A549 (cell line): Measurements from ENCODE around the gene HIVEP1. TPM values are rescaled to one million over a fixed set of nuclear protein-coding genes. Genes with fewer than 3 reads are reported as not detected.

Experiments used
- ATAC-seq, 2 experiments: fragments of 200-7000 bp in 1 of 2; fragments of >200 bp in 1 of 2; cut with Nextera tagmentation in 1 of 2; cut with Tn5 transposase in 1 of 2; 3 replicates each; pipeline versions ENCODE4 v1.8.0 to v1.9.1; 2018 to 2020; ENCODE audit warnings: mild to moderate bottlenecking in 1 of 2, moderate library complexity in 1 of 2
- CTCF ChIA-PET: fragments of 300-600 bp; sonication (Branson Sonifier 250); formaldehyde crosslinking; extraction: SDS; loops from one replicate; lab custom pipeline; 2021; ENCODE audit warnings: antibody characterized with exemption, inconsistent platforms; lab: Yijun Ruan, JAX
- POLR2A ChIA-PET: fragments of 350-600 bp; formaldehyde crosslinking; extraction: SDS; loops from one replicate; lab custom pipeline; 2021; ENCODE audit warnings: antibody characterized with exemption, inconsistent platforms; lab: Yijun Ruan, JAX
- DNase-seq, 2 experiments: peaks; one replicate each; pipeline versions ENCODE4 v3.0.0 to v3.0.0-alpha.2; 2011 to 2016; ENCODE audit warnings: low read depth in 1 of 2, low spot score in 1 of 2
- FAIRE-seq: peaks from 2 replicates; lab custom pipeline; 2011; peaks lifted over from hg19 to GRCh38; lab: Jason Lieb, UNC
- H3K27ac ChIP-seq, 2 experiments: fragments of >200 bp; sonication (Bioruptor Twin); formaldehyde crosslinking; 3 replicates each; pipeline ENCODE4 v1.5.1; 2016 to 2017
- H3K4me1 ChIP-seq: fragments of >200 bp; sonication (Bioruptor Twin); formaldehyde crosslinking; 3 replicates; pipeline ENCODE4 v1.6.1; 2016
- H3K4me2 ChIP-seq: fragments of >200 bp; sonication (Bioruptor Twin); formaldehyde crosslinking; 3 replicates; pipeline ENCODE4 v1.6.1; 2016
- H3K4me3 ChIP-seq: fragments of >200 bp; sonication (Bioruptor Twin); formaldehyde crosslinking; 3 replicates; pipeline ENCODE4 v1.5.1; 2016
- H3K9me3 ChIP-seq: fragments of >200 bp; sonication (Bioruptor Twin); formaldehyde crosslinking; 3 replicates; pipeline ENCODE4 v1.6.1; 2016
- BCL3 ChIP-seq: fragments of >200 bp; sonication (Bioruptor Twin); formaldehyde crosslinking; IDR thresholded peaks from 3 replicates; pipeline ENCODE4 v1.6.1; 2016
- CBX8 ChIP-seq: fragments of 200-600 bp; sonication (generic); IDR thresholded peaks from 2 replicates; pipeline ENCODE4 v1.6.1; 2016
- CTCF ChIP-seq: fragments of >200 bp; sonication (Bioruptor Twin); formaldehyde crosslinking; IDR thresholded peaks from 3 replicates; pipeline ENCODE4 v1.5.1; 2016
- FOSB ChIP-seq: fragments of 250-450 bp; sonication (Bioruptor Pico); IDR thresholded peaks from 2 replicates; pipeline ENCODE4 v1.5.0; 2020; ENCODE audit warnings: mild to moderate bottlenecking, moderate library complexity
- FOSL2 ChIP-seq, 2 experiments: fragments of 450-650 bp in 1 of 2; fragments of >200 bp in 1 of 2; sonication (Bioruptor Twin) in 1 of 2; formaldehyde crosslinking; IDR thresholded peaks; 2 replicates each; pipeline versions ENCODE4 v1.5.0 to v1.6.1; 2016 to 2020; ENCODE audit warnings: mild to moderate bottlenecking in 1 of 2, moderate library complexity in 1 of 2
- FOXS1 ChIP-seq: fragments of 250-450 bp; sonication (Bioruptor Pico); IDR thresholded peaks from 2 replicates; pipeline ENCODE4 v1.5.0; 2020; ENCODE audit warnings: mild to moderate bottlenecking, moderate library complexity
- HEYL ChIP-seq: fragments of 250-450 bp; sonication (Bioruptor Pico); IDR thresholded peaks from 2 replicates; pipeline ENCODE4 v1.8.0; 2021; ENCODE audit warnings: mild to moderate bottlenecking, moderate library complexity
- JUNB ChIP-seq: fragments of >200 bp; sonication (Bioruptor Twin); formaldehyde crosslinking; IDR thresholded peaks from 2 replicates; pipeline ENCODE4 v1.6.1; 2016
- KDM1A ChIP-seq: fragments of 200-600 bp; sonication (generic); IDR thresholded peaks from 2 replicates; pipeline ENCODE4 v1.6.1; 2016; ENCODE audit warnings: low read depth, mild to moderate bottlenecking
- NFE2L2 ChIP-seq: fragments of 150-350 bp; conservative IDR thresholded peaks from 2 replicates; pipeline ENCODE4 v1.6.1; 2014; ENCODE audit warnings: low read length
- POLR2A ChIP-seq: IDR thresholded peaks from 2 replicates; pipeline ENCODE4 v1.6.1; 2012; ENCODE audit warnings: mild to moderate bottlenecking, low read length
- RARB ChIP-seq: fragments of 250-450 bp; sonication (Bioruptor Pico); IDR thresholded peaks from 2 replicates; pipeline ENCODE4 v1.8.0; 2021; ENCODE audit warnings: mild to moderate bottlenecking, moderate library complexity
- RFX5 ChIP-seq: fragments of 450-650 bp; IDR thresholded peaks from 2 replicates; pipeline ENCODE4 v1.7.1; 2014; ENCODE audit warnings: antibody characterized with exemption, mild to moderate bottlenecking, moderate library complexity
- TFCP2L1 ChIP-seq: fragments of 250-450 bp; sonication (Bioruptor Pico); IDR thresholded peaks from 2 replicates; pipeline ENCODE4 v1.5.0; 2021; ENCODE audit warnings: mild to moderate bottlenecking
- TP53 ChIP-seq: fragments of 250-450 bp; sonication (Bioruptor Pico); IDR thresholded peaks from 2 replicates; pipeline ENCODE4 v1.5.0; 2021; ENCODE audit warnings: mild to moderate bottlenecking, moderate library complexity
- ZFP36 ChIP-seq: fragments of 450-650 bp; IDR thresholded peaks from 2 replicates; pipeline ENCODE4 v1.6.1; 2014; ENCODE audit warnings: borderline replicate concordance; ENCODE audit not compliant: partially characterized antibody
- WGBS: methylation state at CpG from one replicate; pipeline ENCODE4 v1.1.6; 2017; ENCODE audit errors: missing lambda C conversion rate; 5-methylcytosine and 5-hydroxymethylcytosine counted together
- polyA plus RNA-seq, 4 experiments: library from polyadenylated mRNA; depleted of rRNA in 3 of 4; stranded (reverse); fragments of >200 nt; fragmentation: RNase III in 1 of 4; extraction: RNeasy Plus Mini Kit Qiagen cat#74134 plus additional on column Dnase treatment in 1 of 4; gene quantifications; 2 replicates in 3 of 4; 3 replicates in 1 of 4; pipeline ENCODE4 v1.2.3, GENCODE V29; 2011 to 2017
- TF ChIP-seq, protein P1 (sequence below): fragments of 150-350 bp; IDR thresholded peaks from 2 replicates; pipeline ENCODE4 v1.6.1; 2014; ENCODE audit warnings: low read depth, mild to moderate bottlenecking, low read length
- TF ChIP-seq, protein P2 (sequence below): fragments of 250-450 bp; sonication (Bioruptor Pico); IDR thresholded peaks from 2 replicates; pipeline ENCODE4 v1.5.0; 2020; ENCODE audit warnings: low read depth, mild to moderate bottlenecking, moderate library complexity

The HIVEP1 gene
- polyA plus RNA-seq, 2 of the 4 experiments (the other 2 are of a cell fraction) = 5.8 to 10.5 TPM

DNA sequence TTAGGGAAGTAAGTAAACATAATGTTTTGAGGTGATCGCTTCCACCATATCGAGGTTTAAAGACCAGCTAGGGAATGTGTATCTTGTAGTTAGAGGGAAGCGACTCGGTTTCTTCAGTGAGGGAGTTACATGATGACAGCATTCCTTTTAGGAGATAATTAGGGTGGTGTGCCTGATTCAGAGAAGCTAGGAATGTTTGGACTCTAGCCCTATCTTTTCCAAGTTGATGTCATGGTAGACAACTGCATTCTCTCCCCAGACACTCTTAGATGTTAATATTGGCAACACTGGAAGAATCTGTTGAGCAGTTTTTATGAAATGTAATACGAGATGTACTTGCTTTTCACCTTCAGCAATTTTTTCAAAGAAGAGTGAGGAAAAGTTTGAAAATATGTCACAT is 12.9 kb upstream of the HIVEP1 start (continued):
- TF ChIP-seq HEYL (CRISPR knock-in tag) (no peak), FOSB (CRISPR knock-in tag) (no peak), NFE2L2 (no peak), RARB (CRISPR knock-in tag) (no peak)
- TF ChIP-seq, protein P1, sequence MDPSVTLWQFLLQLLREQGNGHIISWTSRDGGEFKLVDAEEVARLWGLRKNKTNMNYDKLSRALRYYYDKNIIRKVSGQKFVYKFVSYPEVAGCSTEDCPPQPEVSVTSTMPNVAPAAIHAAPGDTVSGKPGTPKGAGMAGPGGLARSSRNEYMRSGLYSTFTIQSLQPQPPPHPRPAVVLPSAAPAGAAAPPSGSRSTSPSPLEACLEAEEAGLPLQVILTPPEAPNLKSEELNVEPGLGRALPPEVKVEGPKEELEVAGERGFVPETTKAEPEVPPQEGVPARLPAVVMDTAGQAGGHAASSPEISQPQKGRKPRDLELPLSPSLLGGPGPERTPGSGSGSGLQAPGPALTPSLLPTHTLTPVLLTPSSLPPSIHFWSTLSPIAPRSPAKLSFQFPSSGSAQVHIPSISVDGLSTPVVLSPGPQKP = no peak

GRCh38 chr6:12000174-12000573 is 11.9 kb upstream of the HIVEP1 start:
- ATAC-seq (no peak), FAIRE-seq (no peak), DNase-seq (no peak)
- Histone ChIP-seq H3K9me3 (no peaks in the 10 kb centered on the region), H3K27ac (no peak overlapping the region), H3K4me1 (no peaks in the 10 kb centered on the region), H3K4me2 (no peak overlapping the region), H3K4me3 (no peak overlapping the region)
- ChIA-PET POLR2A (no interaction called here), CTCF (no interaction called here)
- TF ChIP-seq FOSL2 (IDR thresholded peaks at IDR 0.05) (no peak), FOSL2 (CRISPR knock-in tag; IDR thresholded peaks at IDR 0.05) (no peak), ZFP36 (no peak), CBX8 (no peak), RARB (CRISPR knock-in tag) (no peak), TFCP2L1 (CRISPR knock-in tag) (no peak), POLR2A (no peak), TP53 (no peak), CTCF (no peak), JUNB (no peak), KDM1A (no peak), FOXS1 (CRISPR knock-in tag) (no peak), BCL3 (no peak)

- ATAC-seq (no peak), FAIRE-seq (no peak), DNase-seq (no peak)
- no peaks in the 10 kb centered on the region for H3K9me3 ChIP-seq
- no peak overlapping the region for H3K4me2 ChIP-seq
- no peaks in the 10 kb centered on the region for H3K4me1 ChIP-seq
- no peak overlapping the region for H3K4me3 ChIP-seq
- ChIA-PET CTCF (no interaction called here), POLR2A (no interaction called here)
- WGBS = 64% methylated on average over 4 of the region's 4 CpGs
- no peak overlapping the region for H3K27ac ChIP-seq
- TF ChIP-seq, protein P2, sequence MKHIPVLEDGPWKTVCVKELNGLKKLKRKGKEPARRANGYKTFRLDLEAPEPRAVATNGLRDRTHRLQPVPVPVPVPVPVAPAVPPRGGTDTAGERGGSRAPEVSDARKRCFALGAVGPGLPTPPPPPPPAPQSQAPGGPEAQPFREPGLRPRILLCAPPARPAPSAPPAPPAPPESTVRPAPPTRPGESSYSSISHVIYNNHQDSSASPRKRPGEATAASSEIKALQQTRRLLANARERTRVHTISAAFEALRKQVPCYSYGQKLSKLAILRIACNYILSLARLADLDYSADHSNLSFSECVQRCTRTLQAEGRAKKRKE (CRISPR knock-in tag) = no peak
- no peak for TF ChIP-seq RFX5
Measured at GRCh38 chr6:12001004-12001705, 11.0 kb upstream of the HIVEP1 start.
